ENCODE data around the gene ZBTB46. TPM values are rescaled to one million over a fixed set of nuclear protein-coding genes. Genes with fewer than 3 reads are reported as not detected.
"Not testable (repeated sequence)": the region's sequence is repeated elsewhere in the genome, so short reads cannot be mapped to it uniquely, and the experiment has no call there.

ZBTB46 gene
- total and polyA plus RNA-seq, 10 of the 15 experiments (the other 5 are each of a cell fraction or from before 2014, with no cell fraction given), result 0.15 to 0.92 (median 0.34) TPM

GRCh38 chr20:63797175-63797574 lies 33.9 kb downstream of the ZBTB46 start:
- H3K36me3 ChIP-seq (ENCODE audit: control insufficient read depth in 2 of 2, insufficient read depth in 2 of 2, low read length in 1 of 2); SMC1A ChIA-PET (ENCODE audit: uncharacterized antibody, unreplicated experiment); DNase-seq (ENCODE audit: low read depth, low spot score); RAD21 ChIA-PET (ENCODE audit: unreplicated experiment); BruUV-seq (replicated peaks); H4K20me1 ChIP-seq (ENCODE audit: control insufficient read depth, insufficient read depth); POLR2A ChIA-PET; H3K4me3 ChIP-seq; H3K79me2 ChIP-seq (ENCODE audit: control insufficient read depth, insufficient read depth, low read length); H3K9me3 ChIP-seq (replicated peaks; ENCODE audit: control insufficient read depth, insufficient read depth, low read length); in situ Hi-C loops (cut with MboI); H3K27me3 ChIP-seq (replicated peaks in 1 of 2; ENCODE audit: control insufficient read depth in 2 of 2, insufficient read depth in 2 of 2, low read length in 1 of 2); H3K9ac ChIP-seq (ENCODE audit: control insufficient read depth, insufficient read depth, low read length); CTCF ChIA-PET; H3K27ac ChIP-seq (ENCODE audit: control insufficient read depth, insufficient read depth); H3K4me2 ChIP-seq (ENCODE audit: control insufficient read depth, insufficient read depth); ATAC-seq; H3K4me1 ChIP-seq (ENCODE audit: control insufficient read depth, insufficient read depth, low read length); H2AFZ ChIP-seq (ENCODE audit: control insufficient read depth, low read depth, low read length); FAIRE-seq: not testable (repeated sequence)
- intact Hi-C loops (cut with micrococcal nuclease; ENCODE audit: unreplicated experiment), result loop anchor here (5.0 kb wide), 1 partner anchor 260 kb away; the partner anchor contains the start of gene PTK6
- 77% methylated on average over 3 of the region's 3 CpGs for WGBS (ENCODE audit: insufficient coverage, insufficient replicate concordance, low lambda C conversion rate, missing lambda C conversion rate)

DNA sequence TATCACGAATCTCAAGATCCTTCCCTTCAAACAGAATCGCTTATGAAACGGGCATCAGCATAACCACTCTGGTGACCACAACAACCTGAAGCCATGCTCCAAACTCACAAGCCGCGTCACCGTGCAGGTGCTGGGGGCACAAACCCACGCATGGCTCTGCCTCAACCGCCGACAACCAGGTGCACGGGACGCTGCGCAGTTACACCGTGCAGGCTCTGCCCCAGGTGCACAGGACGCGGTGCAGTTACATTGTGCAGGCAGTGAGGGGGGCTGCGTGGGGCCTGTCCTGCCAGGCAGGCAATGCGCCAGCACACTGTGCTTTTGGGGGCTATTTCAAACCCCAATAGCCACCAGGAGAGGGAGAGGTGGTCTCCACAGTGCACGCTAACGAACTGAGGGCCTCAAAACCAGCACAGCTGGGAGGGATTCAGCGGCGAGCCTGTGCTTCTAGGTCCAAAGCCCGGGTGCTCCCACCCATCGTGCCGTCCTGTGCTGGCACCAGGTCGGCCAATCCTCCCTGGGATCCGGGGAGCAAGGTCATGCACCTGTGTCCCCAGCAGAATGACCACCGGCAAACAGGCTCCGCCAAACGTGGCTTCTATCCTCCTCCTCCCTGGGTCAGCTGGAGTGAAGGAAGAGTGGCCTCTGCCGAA lies 35.8 kb downstream of the ZBTB46 start:
- FAIRE-seq (no peak), ATAC-seq (no peak), DNase-seq (ENCODE audit: low read depth, low spot score) (no peak)
- no peak overlapping the region for H3K27ac ChIP-seq (ENCODE audit: control insufficient read depth, insufficient read depth)
- WGBS (ENCODE audit: insufficient coverage, insufficient replicate concordance, low lambda C conversion rate, missing lambda C conversion rate), result 72% methylated on average over 30 of the region's 30 CpGs
- H3K4me3 ChIP-seq, result no peak overlapping the region
- H3K36me3 ChIP-seq (ENCODE audit: control insufficient read depth in 2 of 2, insufficient read depth in 2 of 2, low read length in 1 of 2), result no peaks in the 10 kb centered on the region
- no peaks in the 10 kb centered on the region for H4K20me1 ChIP-seq (ENCODE audit: control insufficient read depth, insufficient read depth)
- BruUV-seq (replicated peaks), result no TSS peak
- no peaks in the 10 kb centered on the region for H3K9me3 ChIP-seq (replicated peaks; ENCODE audit: control insufficient read depth, insufficient read depth, low read length)
- no peak overlapping the region for H3K9ac ChIP-seq (ENCODE audit: control insufficient read depth, insufficient read depth, low read length)
- no peak overlapping the region for H2AFZ ChIP-seq (ENCODE audit: control insufficient read depth, low read depth, low read length)
- no peaks in the 10 kb centered on the region for H3K79me2 ChIP-seq (ENCODE audit: control insufficient read depth, insufficient read depth, low read length)
- H3K27me3 ChIP-seq (replicated peaks in 1 of 2; ENCODE audit: control insufficient read depth in 2 of 2, insufficient read depth in 2 of 2, low read length in 1 of 2), result no peaks in the 10 kb centered on the region
- H3K4me2 ChIP-seq (ENCODE audit: control insufficient read depth, insufficient read depth), result no peak overlapping the region
- intact Hi-C loops (cut with micrococcal nuclease; ENCODE audit: unreplicated experiment) (loop anchor here (5.0 kb wide), 1 partner anchor 258 kb away; the partner anchor contains the start of gene PTK6), in situ Hi-C loops (cut with MboI) (no loop called here)
- POLR2A ChIA-PET, result no interaction called here
- TF ChIP-seq TCF7 (IDR thresholded peaks at IDR 0.05; ENCODE audit: borderline replicate concordance), result no peak
- no peak for TF ChIP-seq KDM1A (IDR thresholded peaks at IDR 0.05; ENCODE audit: borderline replicate concordance)
- no peak for TF ChIP-seq YBX1 (IDR thresholded peaks at IDR 0.05)
- no peak for TF ChIP-seq ZNF622 (IDR thresholded peaks at IDR 0.05)
- TF ChIP-seq, protein P1, sequence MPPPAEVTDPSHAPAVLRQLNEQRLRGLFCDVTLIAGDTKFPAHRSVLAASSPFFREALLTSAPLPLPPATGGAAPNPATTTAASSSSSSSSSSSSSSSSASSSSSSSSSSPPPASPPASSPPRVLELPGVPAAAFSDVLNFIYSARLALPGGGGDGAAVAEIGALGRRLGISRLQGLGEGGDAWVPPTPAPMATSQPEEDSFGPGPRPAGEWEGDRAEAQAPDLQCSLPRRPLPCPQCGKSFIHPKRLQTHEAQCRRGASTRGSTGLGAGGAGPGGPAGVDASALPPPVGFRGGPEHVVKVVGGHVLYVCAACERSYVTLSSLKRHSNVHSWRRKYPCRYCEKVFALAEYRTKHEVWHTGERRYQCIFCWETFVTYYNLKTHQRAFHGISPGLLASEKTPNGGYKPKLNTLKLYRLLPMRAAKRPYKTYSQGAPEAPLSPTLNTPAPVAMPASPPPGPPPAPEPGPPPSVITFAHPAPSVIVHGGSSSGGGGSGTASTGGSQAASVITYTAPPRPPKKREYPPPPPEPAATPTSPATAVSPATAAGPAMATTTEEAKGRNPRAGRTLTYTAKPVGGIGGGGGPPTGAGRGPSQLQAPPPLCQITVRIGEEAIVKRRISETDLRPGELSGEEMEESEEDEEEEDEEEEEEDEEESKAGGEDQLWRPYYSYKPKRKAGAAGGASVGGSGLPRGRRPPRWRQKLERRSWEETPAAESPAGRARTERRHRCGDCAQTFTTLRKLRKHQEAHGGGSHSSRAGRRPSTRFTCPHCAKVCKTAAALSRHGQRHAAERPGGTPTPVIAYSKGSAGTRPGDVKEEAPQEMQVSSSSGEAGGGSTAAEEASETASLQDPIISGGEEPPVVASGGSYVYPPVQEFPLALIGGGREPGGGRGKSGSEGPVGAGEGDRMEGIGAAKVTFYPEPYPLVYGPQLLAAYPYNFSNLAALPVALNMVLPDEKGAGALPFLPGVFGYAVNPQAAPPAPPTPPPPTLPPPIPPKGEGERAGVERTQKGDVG (CRISPR knock-in tag; IDR thresholded peaks at IDR 0.05), result no peak
- SMC1A ChIA-PET (ENCODE audit: uncharacterized antibody, unreplicated experiment), result interaction anchor here (2.1 kb wide), 1 partner anchor 9 kb away, joined by 6 read pairs; no protein-coding TSS in a partner anchor
- CTCF ChIA-PET, result interaction anchor here (0.8 to 1.4 kb wide), 5 partner anchors 9 to 243 kb away, joined by 3 to 8 read pairs (median 5); no protein-coding TSS in a partner anchor
- H3K4me1 ChIP-seq (ENCODE audit: control insufficient read depth, insufficient read depth, low read length), result no peaks in the 10 kb centered on the region
- RAD21 ChIA-PET (ENCODE audit: unreplicated experiment), result no interaction called here

Data from GM12878 (cell line).